COLO668 (cell line): Measurements from ENCODE around the gene UVRAG.

ENCODE experiments used
- DNase-seq: peaks from one replicate; lab custom pipeline; 2025; ENCODE audit not compliant: unreplicated experiment; lab: John Stamatoyannopoulos, UW

Gene UVRAG

GRCh38 chr11:75996523-75997442 lies 181.8 kb downstream of the UVRAG start:
- DNase-seq = no peak

- no peak for DNase-seq
Measured at GRCh38 chr11:76004400-76004799, 189.4 kb downstream of the UVRAG start.

- DNase-seq = no peak
Measured at GRCh38 chr11:76005756-76006155, 190.7 kb downstream of the UVRAG start.

- DNase-seq = no peak
Measured at GRCh38 chr11:76007166-76007565, 192.2 kb downstream of the UVRAG start.

- no peak for DNase-seq
Measured at GRCh38 chr11:76008474-76008873, 193.5 kb downstream of the UVRAG start.

GRCh38 chr11:76010051-76010450 lies 195.0 kb downstream of the UVRAG start:
- DNase-seq = no peak

GRCh38 chr11:76013526-76013925 lies 198.5 kb downstream of the UVRAG start:
- DNase-seq = no peak

- no peak for DNase-seq
Measured at GRCh38 chr11:76023236-76024068, 208.4 kb downstream of the UVRAG start.

GRCh38 chr11:76025068-76025467 lies 210.1 kb downstream of the UVRAG start:
- DNase-seq = no peak

- no peak for DNase-seq
Measured at GRCh38 chr11:76025817-76026216, 210.8 kb downstream of the UVRAG start.

- DNase-seq = no peak
Measured at GRCh38 chr11:76026281-76026680, 211.3 kb downstream of the UVRAG start.

GRCh38 chr11:76026862-76027261 lies 211.9 kb downstream of the UVRAG start:
- no peak for DNase-seq

- no peak for DNase-seq
Measured at GRCh38 chr11:76030286-76030685, 215.3 kb downstream of the UVRAG start.

GRCh38 chr11:76030968-76031590 lies 216.1 kb downstream of the UVRAG start:
- DNase-seq = no peak

GRCh38 chr11:76033699-76034098 lies 218.7 kb downstream of the UVRAG start:
- DNase-seq = no peak

- no peak for DNase-seq
Measured at GRCh38 chr11:76035020-76035419, 220.0 kb downstream of the UVRAG start.

- no peak for DNase-seq
Measured at GRCh38 chr11:76038608-76039007, 223.6 kb downstream of the UVRAG start.

GRCh38 chr11:76041208-76041607 lies 226.2 kb downstream of the UVRAG start:
- no peak for DNase-seq

- DNase-seq = no peak
Measured at GRCh38 chr11:76044750-76045320, 229.8 kb downstream of the UVRAG start.

GRCh38 chr11:76047231-76047630 lies 232.2 kb downstream of the UVRAG start:
- no peak for DNase-seq

- no peak for DNase-seq
Measured at GRCh38 chr11:76047766-76048165, 232.8 kb downstream of the UVRAG start.
